ENCODE data around the gene CENPP. TPM values are rescaled to one million over a fixed set of nuclear protein-coding genes. Genes with fewer than 3 reads are reported as not detected.

Gene CENPP
- total RNA-seq, 4 donors from 2014 or later: 14.1 to 39.5 (median 19.2) TPM

DNA sequence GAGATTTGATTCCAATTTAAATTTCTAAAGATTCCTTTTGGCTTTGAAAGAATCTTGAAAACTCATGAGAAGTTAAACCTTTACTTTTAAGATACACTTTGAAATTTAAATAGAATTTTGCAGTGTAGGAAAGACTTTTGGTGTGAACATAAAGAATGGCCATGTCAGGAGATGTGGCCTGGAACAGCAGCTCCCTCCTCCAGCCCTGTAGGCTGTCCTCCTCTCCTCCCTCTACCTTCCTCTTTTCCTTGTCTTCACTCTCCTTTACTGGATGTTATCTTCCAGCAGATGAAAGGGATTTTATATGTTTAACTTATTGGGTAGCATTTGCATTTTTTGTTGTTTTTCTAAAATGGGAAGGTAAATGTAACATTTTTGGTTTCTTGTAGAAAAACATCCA lies 137.6 kb downstream of the CENPP start:
- Histone ChIP-seq H3K36me3 (no peaks in the 10 kb centered on the region), H3K27me3 (no peaks in the 10 kb centered on the region), H3K9me3 (no peaks in the 10 kb centered on the region), H3K4me3 (no peak overlapping the region), H3K4me1 (peaks cover 20% of the 10 kb centered on the region), H3K27ac (peak overlapping the region; percentile 9)
- TF ChIP-seq EP300 (IDR thresholded peaks at IDR 0.05): no peak
- no peak for TF ChIP-seq POLR2A (IDR thresholded peaks at IDR 0.05)
- TF ChIP-seq POLR2AphosphoS5 (IDR thresholded peaks at IDR 0.05): no peak
- no peak for TF ChIP-seq CTCF (IDR thresholded peaks at IDR 0.05)
- DNase-seq (ENCODE audit: low spot score in 2 of 2): no peak

DNA sequence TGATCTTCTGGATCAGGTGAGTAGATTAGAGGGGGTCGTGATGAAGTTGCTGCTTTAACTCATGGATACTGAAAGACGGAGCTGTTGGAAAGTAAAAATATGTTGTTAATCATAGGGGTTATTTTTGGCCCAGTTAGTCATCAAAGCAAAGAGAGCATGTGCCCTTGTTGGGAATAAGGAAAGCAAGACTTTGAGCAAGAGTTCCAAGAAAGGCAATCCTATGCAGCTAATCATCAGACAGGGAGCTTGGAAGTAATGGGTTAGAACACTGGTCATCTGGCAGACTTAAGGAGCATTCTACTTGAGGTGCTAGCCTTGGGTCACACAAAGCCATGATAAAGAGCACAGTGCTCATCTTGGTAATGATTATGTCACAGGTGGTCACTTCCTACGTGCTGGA lies 138.2 kb downstream of the CENPP start:
- H3K36me3 ChIP-seq: no peaks in the 10 kb centered on the region
- no peaks in the 10 kb centered on the region for H3K9me3 ChIP-seq
- peak overlapping the region; percentile 27 for H3K27ac ChIP-seq
- H3K4me3 ChIP-seq: no peak overlapping the region
- 46% methylated on average over 3 of the region's 3 CpGs for WGBS
- TF ChIP-seq CTCF (IDR thresholded peaks at IDR 0.05): no peak
- no peak for TF ChIP-seq POLR2A (IDR thresholded peaks at IDR 0.05)
- no peaks in the 10 kb centered on the region for H3K27me3 ChIP-seq
- no peak for DNase-seq (ENCODE audit: low spot score in 2 of 2)
- peaks cover 23% of the 10 kb centered on the region for H3K4me1 ChIP-seq

DNA sequence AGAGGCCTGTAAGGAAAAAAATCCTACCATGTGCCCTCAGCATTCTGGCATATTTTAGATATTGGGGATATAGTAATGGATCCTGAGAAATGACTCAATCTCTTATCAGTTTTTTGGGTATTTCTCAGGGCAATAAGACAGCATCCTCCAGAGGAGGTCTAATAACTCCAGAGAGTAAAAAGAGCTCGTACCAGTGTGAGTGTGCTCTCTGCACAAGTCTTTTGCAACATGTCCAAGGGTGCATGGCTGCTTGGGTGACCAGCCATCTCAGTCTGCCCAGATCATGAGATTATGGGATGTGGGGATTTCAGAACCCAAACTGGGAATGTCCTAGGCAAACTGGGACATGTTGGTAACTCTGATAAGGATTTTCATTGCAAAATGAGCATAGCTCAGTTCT lies 141.3 kb downstream of the CENPP start:
- H3K27ac ChIP-seq: no peak overlapping the region
- TF ChIP-seq EP300 (IDR thresholded peaks at IDR 0.05) (no peak), POLR2AphosphoS5 (IDR thresholded peaks at IDR 0.05) (no peak), POLR2A (IDR thresholded peaks at IDR 0.05) (no peak), CTCF (IDR thresholded peaks at IDR 0.05) (no peak)
- no peaks in the 10 kb centered on the region for H3K27me3 ChIP-seq
- no peaks in the 10 kb centered on the region for H3K36me3 ChIP-seq
- WGBS: 71% methylated on average over 1 of the region's 1 CpG
- no peaks in the 10 kb centered on the region for H3K9me3 ChIP-seq
- DNase-seq (ENCODE audit: low spot score in 2 of 2): no peak
- peaks cover 23% of the 10 kb centered on the region for H3K4me1 ChIP-seq
- no peak overlapping the region for H3K4me3 ChIP-seq

- TF ChIP-seq CTCF (IDR thresholded peaks at IDR 0.05): no peak
- TF ChIP-seq POLR2A (IDR thresholded peaks at IDR 0.05): no peak
- TF ChIP-seq EP300 (IDR thresholded peaks at IDR 0.05): no peak
- no peak for TF ChIP-seq POLR2AphosphoS5 (IDR thresholded peaks at IDR 0.05)
- no peaks in the 10 kb centered on the region for H3K27me3 ChIP-seq
- H3K27ac ChIP-seq: peak overlapping the region; percentile 66
- H3K9me3 ChIP-seq: no peaks in the 10 kb centered on the region
- 48% methylated on average over 2 of the region's 2 CpGs for WGBS
- DNase-seq (ENCODE audit: low spot score in 2 of 2): no peak
- no peak overlapping the region for H3K4me3 ChIP-seq
- H3K4me1 ChIP-seq: peaks cover 23% of the 10 kb centered on the region
- H3K36me3 ChIP-seq: no peaks in the 10 kb centered on the region
Measured at GRCh38 chr9:92467511-92467910, 141.8 kb downstream of the CENPP start.

- peak overlapping the region; percentile 66 for H3K27ac ChIP-seq
- 81% methylated on average over 2 of the region's 2 CpGs for WGBS
- TF ChIP-seq CTCF (IDR thresholded peaks at IDR 0.05) (no peak), POLR2A (IDR thresholded peaks at IDR 0.05) (no peak), POLR2AphosphoS5 (IDR thresholded peaks at IDR 0.05) (no peak), EP300 (IDR thresholded peaks at IDR 0.05) (no peak)
- H3K9me3 ChIP-seq: no peaks in the 10 kb centered on the region
- no peak overlapping the region for H3K4me3 ChIP-seq
- DNase-seq (ENCODE audit: low spot score in 2 of 2): no peak
- H3K36me3 ChIP-seq: no peaks in the 10 kb centered on the region
- no peaks in the 10 kb centered on the region for H3K27me3 ChIP-seq
- H3K4me1 ChIP-seq: peaks cover 23% of the 10 kb centered on the region
Measured at GRCh38 chr9:92468206-92468605, 142.5 kb downstream of the CENPP start.

Data from suprapubic skin (tissue), 4 donors.